COLO668 (cell line): ENCODE data around the gene DOCK9.

Source experiments
- DNase-seq: peaks from one replicate; lab custom pipeline; 2025; ENCODE audit not compliant: unreplicated experiment; lab: John Stamatoyannopoulos, UW

Gene DOCK9

GRCh38 chr13:98752467-98753290 is 225.2 kb downstream of the DOCK9 start, which contains the start of gene SLC15A1:
TSS of gene SLC15A1 (minus strand) at chr13:98752672. CDS start at chr13:98752598, 74 bp downstream.
- peak; percentile 83 for DNase-seq

DNA sequence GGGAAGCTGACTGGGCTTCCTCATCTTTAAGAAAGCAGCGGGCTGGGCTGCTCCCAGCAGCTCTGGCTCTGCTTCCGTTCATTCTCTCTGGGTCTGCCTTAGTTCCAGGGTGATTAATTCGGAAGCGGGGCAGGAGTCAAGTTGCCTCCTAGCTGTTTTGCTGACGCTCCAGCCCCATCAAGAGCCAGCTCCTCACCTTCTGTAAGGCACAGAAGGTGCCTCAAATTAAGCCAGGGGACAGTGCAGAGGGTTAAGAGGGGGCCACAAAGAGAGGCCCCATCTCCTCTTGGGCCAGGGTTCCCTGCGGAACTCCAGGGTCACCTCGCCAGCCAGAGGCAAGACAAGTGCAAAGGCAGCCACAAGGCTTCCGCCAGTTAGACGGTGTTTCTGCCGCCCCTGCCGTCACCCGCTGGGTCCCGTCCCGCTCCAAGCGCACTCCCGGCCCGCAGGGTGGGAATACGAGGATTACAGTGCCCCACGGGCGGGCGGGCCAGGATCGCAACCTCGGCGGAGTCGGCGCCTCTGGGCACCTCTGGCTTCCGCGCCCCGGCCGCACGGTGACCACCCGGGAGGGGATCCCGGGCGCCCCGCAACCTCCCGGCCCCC is 225.9 kb downstream of the DOCK9 start:
- peak; percentile 69 for DNase-seq

GRCh38 chr13:98751367-98751782 is 226.5 kb downstream of the DOCK9 start:
- DNase-seq, result peak; percentile 38

- DNase-seq, result no peak
Observed at GRCh38 chr13:98749501-98749900, 228.4 kb downstream of the DOCK9 start.

DNA sequence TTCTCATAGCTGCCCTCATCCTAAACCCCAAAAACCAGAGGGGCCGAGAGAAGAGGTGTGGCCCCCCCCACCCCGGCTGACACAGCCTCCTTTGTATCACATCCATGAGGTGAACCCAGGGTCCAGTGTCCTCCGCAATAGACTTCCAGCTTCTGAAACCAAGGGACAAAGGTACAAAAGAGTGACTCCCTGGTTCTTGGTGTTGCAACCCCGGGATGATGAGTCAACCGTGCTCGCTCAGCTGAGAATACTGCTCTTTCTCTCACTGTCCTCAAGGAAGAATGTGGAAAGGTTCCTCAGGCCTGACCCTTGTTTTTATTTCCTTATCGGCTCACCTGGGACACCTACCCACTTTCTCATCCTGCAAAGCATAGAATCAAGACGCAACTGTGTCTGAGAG is 230.9 kb downstream of the DOCK9 start:
- no peak for DNase-seq
